ENCODE data around the gene CLEC2D. TPM values are rescaled to one million over a fixed set of nuclear protein-coding genes. Genes with fewer than 3 reads are reported as not detected.

The CLEC2D gene
- total and polyA plus RNA-seq, 2 donors (not counting 3 experiments of a cell fraction or from before 2014, with no cell fraction given), result 1.8 to 4.1 TPM

GRCh38 chr12:9731393-9731792 lies 61.9 kb downstream of the CLEC2D start:
- Histone ChIP-seq H3K27ac (ENCODE audit: insufficient read depth, low read depth, low read length) (no peak overlapping the region), H4K20me1 (replicated peaks; ENCODE audit: control insufficient read depth, extremely low read depth, insufficient read depth, low read length) (no peaks in the 10 kb centered on the region), H3K9me1 (replicated peaks; ENCODE audit: control insufficient read depth, extremely low read depth, insufficient read depth, low read length) (no peaks in the 10 kb centered on the region), H3K4me1 (ENCODE audit: control insufficient read depth, extremely low read depth, insufficient read depth, low read length) (peaks cover 9% of the 10 kb centered on the region), H3K9me3 (replicated peaks; ENCODE audit: control insufficient read depth, insufficient read depth, low read length) (no peaks in the 10 kb centered on the region), H3K4me3 (replicated peaks in 1 of 3; ENCODE audit: insufficient read depth in 1 of 3, low read depth in 1 of 3, low read length in 3 of 3) (no peak overlapping the region), H2AFZ (ENCODE audit: low read depth, low read length) (no peak overlapping the region), H3K27me3 (ENCODE audit: control insufficient read depth in 2 of 2, insufficient read depth in 2 of 2, low read length in 2 of 2) (no peaks in the 10 kb centered on the region), H3K36me3 (ENCODE audit: control insufficient read depth in 2 of 2, extremely low read depth in 1 of 2, insufficient read depth in 2 of 2, low read length in 2 of 2) (no peaks in the 10 kb centered on the region), H3K79me2 (ENCODE audit: control insufficient read depth, insufficient read depth, low read length) (no peaks in the 10 kb centered on the region), H3K4me2 (ENCODE audit: insufficient read depth, low read length) (no peak overlapping the region), H3K9ac (replicated peaks; ENCODE audit: extremely low read depth, insufficient read depth, low read length) (no peak overlapping the region)
- dilution Hi-C loops (cut with MboI; ENCODE audit: extremely low pct_ligation_motif_present, low sequenced_read_pairs) (no loop called here), intact Hi-C loops (cut with micrococcal nuclease) (no loop called here)
- ChIA-PET POLR2A (no interaction called here), CTCF (interaction anchor here (0.9 to 1.8 kb wide), 2 partner anchors 12 to 422 kb away, joined by 3 to 6 read pairs; no protein-coding TSS in a partner anchor)
- TF ChIP-seq POLR2A (IDR thresholded peaks at IDR 0.05; ENCODE audit: low read depth, low read length) (no peak), POLR2AphosphoS5 (IDR thresholded peaks at IDR 0.05; ENCODE audit: insufficient read depth, low read depth, low read length) (no peak), EZH2 (IDR thresholded peaks at IDR 0.05; ENCODE audit: borderline replicate concordance, low read depth, low read length, severe bottlenecking) (no peak), MYC (IDR thresholded peaks at IDR 0.05; ENCODE audit: low read depth, low read length) (no peak), FOS (IDR thresholded peaks at IDR 0.05; ENCODE audit: borderline replicate concordance, insufficient read depth, low read length) (no peak), JUN (IDR thresholded peaks at IDR 0.05; ENCODE audit: borderline replicate concordance, insufficient read depth, insufficient read length, low read depth) (no peak), MAX (IDR thresholded peaks at IDR 0.05; ENCODE audit: insufficient read depth, insufficient read length) (no peak), GATA2 (IDR thresholded peaks at IDR 0.05; ENCODE audit: insufficient read depth, insufficient read length, low read depth, low read length) (no peak)
- TF ChIP-seq, protein P1, sequence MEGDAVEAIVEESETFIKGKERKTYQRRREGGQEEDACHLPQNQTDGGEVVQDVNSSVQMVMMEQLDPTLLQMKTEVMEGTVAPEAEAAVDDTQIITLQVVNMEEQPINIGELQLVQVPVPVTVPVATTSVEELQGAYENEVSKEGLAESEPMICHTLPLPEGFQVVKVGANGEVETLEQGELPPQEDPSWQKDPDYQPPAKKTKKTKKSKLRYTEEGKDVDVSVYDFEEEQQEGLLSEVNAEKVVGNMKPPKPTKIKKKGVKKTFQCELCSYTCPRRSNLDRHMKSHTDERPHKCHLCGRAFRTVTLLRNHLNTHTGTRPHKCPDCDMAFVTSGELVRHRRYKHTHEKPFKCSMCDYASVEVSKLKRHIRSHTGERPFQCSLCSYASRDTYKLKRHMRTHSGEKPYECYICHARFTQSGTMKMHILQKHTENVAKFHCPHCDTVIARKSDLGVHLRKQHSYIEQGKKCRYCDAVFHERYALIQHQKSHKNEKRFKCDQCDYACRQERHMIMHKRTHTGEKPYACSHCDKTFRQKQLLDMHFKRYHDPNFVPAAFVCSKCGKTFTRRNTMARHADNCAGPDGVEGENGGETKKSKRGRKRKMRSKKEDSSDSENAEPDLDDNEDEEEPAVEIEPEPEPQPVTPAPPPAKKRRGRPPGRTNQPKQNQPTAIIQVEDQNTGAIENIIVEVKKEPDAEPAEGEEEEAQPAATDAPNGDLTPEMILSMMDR (IDR thresholded peaks at IDR 0.05; ENCODE audit: extremely low read depth in 1 of 2, insufficient read depth in 1 of 2, low read depth in 1 of 2, low read length in 2 of 2), result no peak
- DNase-seq (ENCODE audit: low read depth, low spot score) (no peak), FAIRE-seq (no peak)
- no TSS peak for BruUV-seq (replicated peaks)

Measured in endothelial cell of umbilical vein (primary cell).